SK-N-SH treated with all-trans-retinoic acid at 6 μM for 48 hours (cell line): Measurements from ENCODE around the gene SLC6A4.

Experiments
- TOX ChIP-seq: fragments of 250-450 bp; sonication (Bioruptor Pico); IDR thresholded peaks from 2 replicates; pipeline ENCODE4 v1.8.0; 2021; ENCODE audit warnings: mild to moderate bottlenecking, moderate library complexity, borderline replicate concordance
- TSHZ2 ChIP-seq: fragments of 250-450 bp; sonication (Bioruptor Pico); IDR thresholded peaks from 2 replicates; pipeline ENCODE4 v1.5.0; 2020; ENCODE audit warnings: mild to moderate bottlenecking, moderate library complexity
- TF ChIP-seq, protein P1 (sequence below): fragments of 250-450 bp; sonication (Bioruptor Pico); IDR thresholded peaks from 2 replicates; pipeline ENCODE4 v1.5.1; 2021; ENCODE audit warnings: mild to moderate bottlenecking, moderate library complexity

- TF ChIP-seq TSHZ2 (CRISPR knock-in tag), result no peak
- no peak for TF ChIP-seq TOX (CRISPR knock-in tag)
- TF ChIP-seq, protein P1, sequence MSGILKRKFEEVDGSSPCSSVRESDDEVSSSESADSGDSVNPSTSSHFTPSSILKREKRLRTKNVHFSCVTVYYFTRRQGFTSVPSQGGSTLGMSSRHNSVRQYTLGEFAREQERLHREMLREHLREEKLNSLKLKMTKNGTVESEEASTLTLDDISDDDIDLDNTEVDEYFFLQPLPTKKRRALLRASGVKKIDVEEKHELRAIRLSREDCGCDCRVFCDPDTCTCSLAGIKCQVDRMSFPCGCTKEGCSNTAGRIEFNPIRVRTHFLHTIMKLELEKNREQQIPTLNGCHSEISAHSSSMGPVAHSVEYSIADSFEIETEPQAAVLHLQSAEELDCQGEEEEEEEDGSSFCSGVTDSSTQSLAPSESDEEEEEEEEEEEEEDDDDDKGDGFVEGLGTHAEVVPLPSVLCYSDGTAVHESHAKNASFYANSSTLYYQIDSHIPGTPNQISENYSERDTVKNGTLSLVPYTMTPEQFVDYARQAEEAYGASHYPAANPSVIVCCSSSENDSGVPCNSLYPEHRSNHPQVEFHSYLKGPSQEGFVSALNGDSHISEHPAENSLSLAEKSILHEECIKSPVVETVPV (CRISPR knock-in tag), result no peak
These were observed 17.7 kb downstream of the SLC6A4 start for GRCh38 chr17:30217746-30218245.
